Measurements from ENCODE around the gene C19orf12.
"Not testable (repeated sequence)": the region's sequence is repeated elsewhere in the genome, so short reads cannot be mapped to it uniquely, and the experiment has no call there.

Gene C19orf12

DNA sequence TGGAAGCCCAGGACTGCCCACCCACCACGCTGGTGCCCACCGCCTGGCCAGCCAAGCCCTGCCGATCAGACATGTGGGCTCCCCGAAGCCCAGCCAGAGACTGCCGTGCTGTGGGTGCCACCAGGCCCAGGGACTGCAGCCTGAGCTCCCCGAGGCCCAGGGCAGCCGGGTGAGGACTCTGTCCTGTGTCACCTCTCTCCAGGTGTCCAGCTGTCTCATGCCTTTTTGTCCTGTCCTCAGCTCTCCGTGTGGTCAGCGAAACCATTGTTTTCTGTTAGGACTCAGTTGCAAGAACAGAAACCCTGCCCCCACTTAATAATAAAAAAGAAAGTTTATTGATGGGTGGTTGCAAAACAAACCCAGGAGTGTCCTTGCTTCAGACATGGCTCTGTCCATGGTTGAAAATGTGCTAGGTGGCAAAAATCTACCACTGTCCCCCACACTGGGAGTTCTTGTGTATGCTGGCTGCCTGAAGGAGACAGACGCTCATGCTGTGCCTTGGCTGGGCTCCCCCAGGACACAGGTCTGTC lies 39.9 kb downstream of the C19orf12 start:
- FAIRE-seq = no peak

DNA sequence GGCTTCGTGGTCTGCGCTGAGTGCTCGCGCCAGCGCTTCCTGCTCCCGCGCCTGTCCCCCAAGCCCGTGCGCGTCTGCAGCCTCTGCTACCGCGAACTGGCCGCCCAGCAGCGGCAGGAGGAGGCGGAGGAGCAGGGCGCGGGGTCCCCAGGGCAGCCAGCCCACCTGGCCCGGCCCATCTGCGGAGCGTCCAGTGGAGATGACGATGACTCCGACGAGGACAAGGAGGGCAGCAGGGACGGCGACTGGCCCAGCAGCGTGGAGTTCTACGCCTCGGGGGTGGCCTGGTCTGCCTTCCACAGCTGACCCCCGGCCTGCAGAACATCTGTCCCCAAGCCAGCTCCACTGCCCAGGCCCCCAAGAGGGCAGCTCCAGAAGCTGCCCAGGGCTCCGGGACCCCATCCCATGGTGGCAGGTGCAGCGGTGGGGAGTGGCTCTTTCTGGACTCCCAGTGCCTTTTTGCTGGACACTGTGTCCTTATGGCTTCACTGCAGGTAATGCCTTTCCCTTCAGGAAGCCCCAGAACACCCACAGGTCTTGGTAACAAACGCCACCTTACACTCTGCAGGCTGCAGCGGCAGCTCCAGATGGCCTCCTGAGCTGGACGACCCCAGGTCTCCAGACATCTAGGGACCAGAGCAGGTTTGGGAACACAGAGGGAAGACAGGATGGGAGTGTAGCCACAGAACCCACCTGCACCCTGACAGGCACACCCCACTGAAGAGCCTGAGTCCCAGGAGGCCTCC lies 40.5 kb downstream of the C19orf12 start:
- FAIRE-seq = no peak

DNA sequence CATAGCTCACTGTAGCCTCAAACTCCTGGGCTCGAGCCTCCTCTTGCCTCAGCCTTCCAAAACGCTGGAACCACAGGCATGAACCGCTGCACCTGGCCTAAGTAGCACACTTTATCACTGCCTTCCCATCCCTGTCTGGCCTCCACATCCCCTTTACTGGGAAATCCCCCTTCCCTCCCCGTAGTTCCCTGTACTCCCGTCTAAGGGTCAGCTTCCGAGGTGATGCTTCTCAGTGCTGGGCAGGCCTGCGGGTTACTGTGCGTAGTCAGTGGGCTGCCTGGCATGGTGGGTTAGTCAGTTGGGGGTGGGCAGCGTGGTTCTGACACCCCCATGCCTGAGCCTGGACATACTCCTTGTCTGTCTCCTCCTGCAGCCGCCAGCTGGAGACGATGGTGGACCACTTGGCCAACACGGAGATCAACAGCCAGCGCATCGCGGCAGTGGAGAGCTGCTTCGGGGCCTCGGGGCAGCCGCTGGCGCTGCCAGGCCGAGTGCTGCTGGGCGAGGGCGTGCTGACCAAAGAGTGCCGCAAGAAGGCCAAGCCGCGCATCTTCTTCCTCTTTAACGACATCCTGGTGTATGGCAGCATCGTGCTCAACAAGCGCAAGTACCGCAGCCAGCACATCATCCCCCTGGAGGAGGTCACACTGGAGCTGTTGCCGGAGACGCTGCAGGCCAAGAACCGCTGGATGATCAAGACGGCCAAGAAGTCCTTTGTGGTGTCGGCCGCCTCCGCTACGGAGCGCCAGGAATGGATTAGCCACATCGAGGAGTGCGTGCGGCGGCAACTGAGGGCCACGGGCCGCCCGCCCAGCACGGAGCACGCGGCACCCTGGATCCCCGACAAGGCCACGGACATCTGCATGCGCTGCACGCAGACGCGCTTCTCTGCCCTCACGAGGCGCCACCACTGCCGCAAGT lies 41.4 kb downstream of the C19orf12 start:
- no peak for FAIRE-seq

DNA sequence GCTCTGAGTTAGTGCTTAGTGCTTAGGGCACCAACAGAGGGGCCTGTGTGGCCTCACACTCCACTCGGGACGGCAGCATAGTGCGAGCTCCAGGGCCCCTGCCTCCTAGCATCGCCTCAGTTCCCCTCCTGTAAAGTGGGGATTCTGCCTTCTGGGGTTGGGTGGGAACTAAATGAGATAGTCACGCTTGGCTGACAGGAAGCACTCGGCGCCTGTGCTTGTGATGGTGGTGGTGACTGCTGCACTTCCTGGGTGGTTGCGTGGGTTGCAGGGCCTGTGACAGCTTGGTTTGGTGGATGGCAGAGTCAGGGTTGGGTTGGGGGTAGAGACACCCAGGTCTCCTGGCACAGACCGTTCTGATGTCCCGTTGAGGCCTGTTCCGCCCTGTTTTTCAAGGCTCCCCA lies 42.1 kb downstream of the C19orf12 start:
- no peak for FAIRE-seq

DNA sequence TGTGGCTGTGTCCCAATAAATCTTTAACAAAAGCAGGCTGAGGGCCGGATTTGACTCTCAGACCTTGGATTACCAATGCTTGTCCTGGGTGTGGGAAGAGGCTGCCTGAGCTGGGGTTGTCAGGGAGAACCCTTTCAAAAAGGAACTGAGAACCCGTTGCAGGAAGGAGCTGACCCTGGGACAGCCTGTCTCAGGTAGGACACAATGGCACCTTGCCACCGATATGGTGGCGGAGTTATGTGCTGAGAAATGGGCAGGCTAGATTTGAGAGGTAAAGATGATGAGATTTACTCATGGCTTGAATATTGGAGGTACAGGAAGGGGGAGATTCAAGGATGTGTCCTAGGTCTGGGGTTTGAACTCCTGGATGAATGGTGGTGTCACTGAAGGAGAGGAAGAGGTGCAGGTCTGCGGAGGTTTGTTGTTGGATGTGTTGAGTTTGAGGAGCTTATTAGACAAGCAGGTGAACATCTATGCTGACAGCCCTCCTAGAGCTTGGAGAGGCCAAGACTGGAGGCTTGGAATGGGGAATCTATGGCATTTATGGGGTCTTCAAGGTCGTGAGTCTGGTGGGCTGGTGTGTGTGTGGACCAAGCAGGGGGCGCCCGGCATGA lies 42.6 kb downstream of the C19orf12 start:
- FAIRE-seq = no peak

DNA sequence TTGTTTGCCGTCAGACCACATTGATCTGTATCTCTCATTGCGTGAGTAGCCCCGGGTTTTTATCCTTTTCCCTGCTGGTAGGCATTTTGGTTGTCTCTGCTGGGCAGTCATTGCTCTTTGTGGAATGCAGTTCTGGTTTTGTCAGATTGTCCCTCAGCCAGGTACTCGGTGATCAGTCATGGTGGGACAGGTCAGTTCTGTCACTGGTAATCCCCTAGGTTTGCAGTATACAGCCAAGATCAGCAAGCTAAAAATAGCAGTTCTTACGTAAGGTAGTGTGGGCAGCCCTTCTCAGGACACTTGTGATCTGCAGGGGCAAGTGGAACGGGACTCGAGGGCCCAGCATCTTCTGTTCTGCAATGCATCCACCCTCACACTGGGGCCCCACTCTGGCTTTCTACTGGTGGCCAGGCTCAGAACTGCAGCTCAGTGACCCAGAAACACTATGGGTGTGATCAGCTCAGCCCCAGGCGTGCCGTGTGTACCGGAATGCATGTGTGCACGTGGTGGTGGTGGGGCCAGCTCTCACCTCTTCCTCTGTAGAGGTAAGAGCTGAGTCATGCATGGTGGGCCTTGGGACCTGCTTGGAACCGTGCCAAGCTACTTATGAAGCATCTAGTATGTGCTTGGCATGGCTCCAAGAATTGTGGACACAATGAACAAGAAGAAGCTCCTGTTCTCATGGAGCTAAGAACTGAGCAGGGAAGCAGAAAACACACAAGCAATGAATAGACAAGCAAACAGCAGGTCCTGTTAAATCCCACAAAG lies 43.5 kb downstream of the C19orf12 start:
- FAIRE-seq = no peak

DNA sequence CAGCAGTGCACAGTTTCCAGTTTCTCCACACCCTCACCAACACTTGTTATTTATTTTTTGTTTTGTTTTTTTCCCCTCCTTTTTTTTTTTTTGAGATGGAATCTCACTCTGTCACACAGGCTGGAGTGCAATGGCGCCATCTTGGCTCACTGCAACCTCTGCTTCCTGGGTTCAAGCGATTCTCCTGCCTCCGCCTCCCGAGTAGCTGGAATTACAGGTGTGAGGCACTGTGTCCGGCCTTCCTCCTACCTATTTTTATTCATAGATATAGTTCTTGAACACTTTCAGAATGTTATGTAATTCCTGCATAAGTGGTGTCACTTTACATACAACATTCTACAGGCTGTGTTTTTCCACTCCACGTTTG lies 44.1 kb downstream of the C19orf12 start:
- not testable (repeated sequence) for FAIRE-seq

DNA sequence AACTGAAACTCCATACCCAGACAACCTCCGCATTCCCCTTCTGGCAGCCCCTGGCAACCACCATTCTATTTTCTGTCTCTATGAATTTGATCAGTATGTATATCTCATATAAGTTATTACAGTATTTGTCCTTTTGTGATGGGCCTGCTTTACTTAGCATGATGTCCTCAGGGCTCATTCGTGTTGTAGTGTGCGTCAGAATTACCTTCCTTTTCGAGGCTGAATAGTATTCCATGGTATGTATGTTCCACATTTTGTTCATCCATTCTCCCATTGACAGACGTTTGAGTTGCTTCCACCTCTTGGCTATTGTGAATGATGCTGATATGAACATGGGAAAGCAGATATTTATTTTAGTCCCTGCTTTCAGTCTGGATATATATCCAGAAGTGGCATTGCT lies 44.8 kb downstream of the C19orf12 start:
- FAIRE-seq = no peak

DNA sequence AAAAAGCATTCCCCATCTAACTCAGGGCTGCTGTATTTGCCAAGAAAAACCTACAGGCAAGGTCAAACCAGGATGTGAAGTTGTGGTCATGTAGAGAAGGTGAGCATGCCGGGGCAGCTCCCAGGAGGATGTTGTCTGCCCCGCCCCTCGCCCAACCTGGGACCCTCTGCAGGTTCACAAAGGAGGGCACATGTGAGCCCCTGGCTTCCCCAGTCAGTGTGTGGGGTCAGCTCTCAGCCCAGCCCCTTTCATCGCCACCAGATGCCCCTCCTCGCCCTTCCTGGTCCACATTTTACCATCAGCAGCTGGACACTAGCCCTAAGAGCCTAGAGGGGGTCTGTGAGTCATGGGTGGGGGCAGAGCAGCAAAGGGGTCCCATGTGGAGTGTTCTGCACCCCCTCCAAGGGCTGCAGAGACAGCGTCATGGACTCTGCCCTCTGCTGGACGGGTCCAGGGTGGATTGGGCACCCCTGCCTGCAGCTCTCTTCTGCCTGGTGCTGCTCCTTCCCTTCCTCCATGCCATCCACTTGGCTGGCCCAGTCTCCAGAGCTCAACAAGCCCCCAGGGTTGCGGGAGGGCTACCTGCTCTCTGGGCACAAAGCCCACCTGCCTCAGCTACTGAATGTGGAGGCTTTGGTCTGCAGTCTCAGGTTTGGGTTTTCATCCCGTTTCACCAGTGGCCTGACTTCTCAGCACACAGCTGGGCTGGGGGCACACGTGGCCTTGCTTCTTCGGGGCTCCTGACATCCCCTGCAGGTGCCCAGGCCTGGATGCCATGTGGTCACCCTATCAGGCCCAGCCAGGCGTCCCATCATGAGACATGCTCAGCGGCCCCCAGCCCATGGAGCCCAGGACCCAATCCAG lies 46.1 kb downstream of the C19orf12 start:
- FAIRE-seq = no peak

DNA sequence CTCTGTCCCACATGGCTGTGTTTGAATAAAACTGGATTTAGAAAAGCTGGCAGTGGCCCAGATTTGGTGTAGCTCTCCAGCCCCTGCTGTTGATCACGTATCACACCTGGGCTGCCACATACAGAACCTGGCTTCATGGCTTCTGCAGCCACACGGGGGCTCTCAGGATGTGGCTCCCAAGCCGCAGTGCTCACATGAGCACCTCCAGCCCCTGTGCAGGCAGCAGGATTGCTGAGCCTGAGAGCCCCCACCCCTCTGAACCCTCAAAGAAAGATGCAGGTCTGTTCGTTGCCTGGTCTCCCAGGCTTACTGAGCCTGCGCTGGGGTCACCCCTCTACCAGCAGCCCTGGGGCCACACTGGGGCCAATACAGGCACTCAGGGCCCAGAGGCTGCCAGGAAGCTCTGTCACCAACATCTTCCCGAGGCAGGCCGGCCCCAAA lies 47.1 kb downstream of the C19orf12 start:
- FAIRE-seq = no peak

DNA sequence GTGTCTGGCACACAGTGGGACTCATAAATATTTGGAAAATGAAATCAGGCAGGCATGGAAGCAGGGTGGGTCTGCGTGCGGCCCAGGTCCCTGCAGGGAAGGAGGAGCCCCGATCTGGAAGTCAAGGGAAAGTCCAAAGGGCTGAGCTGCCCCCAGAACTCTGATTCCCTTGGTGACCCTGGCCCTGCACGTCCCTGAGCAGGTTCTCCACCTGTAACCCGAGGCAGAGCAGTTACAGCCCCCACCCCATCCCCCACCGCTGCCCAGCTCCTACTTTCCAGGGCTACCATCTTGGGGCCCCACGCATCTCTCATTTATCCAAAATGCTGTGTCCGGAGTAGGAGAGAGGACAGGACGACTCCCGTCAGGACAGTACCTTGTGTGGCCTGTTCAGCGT lies 47.7 kb downstream of the C19orf12 start:
- FAIRE-seq = no peak

DNA sequence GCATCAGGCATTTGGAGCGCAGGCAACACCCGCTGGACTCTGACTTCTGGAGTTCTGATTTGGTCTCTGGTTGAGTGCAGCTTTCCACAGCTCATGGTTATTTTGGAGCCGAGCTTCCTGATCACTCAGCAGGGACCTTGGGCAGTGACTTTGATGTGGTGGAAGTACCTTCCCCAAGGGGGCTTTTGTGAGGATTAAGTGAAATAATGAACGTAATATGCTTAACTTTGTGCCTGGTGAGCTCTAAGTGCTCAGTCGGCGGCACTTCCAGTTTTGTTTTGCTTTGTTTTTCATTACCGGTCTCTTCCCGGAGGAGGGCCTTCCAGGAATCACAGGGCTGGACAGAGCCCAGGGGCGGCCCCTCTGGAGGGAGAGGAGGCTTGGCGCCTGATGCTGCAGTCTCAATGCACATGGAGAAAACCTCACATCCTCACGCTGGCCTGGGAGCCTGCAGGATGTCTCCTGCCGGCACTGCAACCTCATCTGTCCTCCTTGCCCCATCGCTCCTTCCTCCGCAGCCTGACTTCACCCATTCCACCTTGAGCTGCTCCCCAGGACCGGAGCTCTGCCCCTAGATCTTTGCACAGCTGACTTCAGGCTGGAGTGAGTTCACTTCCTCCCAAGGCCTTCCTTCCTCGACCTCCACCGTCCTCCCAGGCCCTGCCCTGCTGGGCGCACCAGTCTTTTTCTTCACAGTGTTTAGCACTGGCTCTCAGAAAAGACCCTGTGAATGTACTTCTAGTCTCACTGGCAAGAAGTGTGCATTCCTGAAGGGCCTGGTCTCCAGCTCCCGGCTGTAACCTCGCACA lies 48.3 kb downstream of the C19orf12 start:
- FAIRE-seq = no peak

DNA sequence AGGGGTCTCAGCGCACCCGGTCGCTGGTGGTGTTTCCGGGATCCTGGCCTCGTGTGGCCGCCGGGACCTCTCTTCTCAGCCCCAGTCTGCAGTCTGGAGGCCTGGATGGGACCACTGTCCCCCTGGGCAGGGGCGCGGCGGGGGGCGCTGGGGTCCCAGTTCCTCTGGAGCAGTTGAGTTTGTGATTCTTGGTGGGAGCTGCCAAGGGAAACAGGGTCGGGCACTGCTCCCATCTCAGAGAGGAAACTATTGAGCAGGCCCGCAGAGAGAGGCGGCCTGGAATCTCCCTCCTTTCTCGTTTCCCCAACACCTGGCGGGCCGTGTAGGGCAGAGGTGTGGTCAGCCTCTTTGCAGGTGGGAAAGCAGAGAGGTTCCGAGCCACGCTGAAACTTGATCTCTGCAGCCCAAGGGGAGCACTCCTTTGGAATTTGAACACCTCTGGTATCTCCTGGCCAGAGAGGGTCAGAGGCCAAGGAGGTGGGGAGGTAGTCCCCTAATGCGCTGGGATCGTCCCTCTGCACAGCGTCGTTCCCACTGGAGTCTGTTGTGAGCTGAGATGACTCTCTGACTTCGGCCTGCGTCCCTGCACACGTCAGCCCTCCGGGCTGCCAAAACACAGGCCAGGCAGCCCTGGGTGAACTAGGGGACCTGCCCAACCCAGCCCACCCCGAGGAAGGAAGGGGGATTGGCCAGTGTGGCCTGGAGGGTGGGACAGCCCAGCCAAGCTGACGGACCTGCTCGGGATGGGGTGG lies 49.1 kb downstream of the C19orf12 start:
- no peak for FAIRE-seq

DNA sequence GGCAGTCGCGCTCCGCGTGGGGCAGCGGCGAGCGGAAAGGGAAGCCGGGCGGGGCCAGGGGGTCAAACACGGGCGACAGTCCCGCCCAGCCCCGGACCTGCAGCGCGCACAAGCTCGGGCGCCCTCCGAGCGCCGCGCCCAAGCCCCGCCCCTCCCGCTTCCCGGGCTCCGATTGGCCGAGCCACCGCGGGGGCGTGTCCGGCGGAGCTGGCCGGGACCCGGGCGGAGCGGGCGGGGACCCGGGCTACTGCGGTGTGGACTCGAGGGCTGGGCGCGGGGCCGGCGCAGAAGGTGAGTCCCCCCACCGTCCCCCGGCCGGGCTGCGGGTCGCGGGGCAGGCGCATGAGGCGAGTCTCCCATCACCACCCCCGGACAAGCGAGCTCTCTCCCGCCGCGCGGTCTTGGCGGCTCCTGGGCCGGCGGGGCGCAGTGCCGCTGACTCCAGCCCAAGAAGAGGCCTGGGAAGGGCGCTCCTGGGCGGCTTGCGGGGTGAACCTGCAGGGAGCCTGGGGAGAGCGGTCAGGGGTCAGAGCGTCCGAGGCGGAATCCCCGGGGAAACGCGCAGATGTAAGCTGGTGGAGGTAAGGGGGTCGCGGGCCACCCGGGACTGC lies 49.7 kb downstream of the C19orf12 start, which contains the start of gene PLEKHF1:
TSS of gene PLEKHF1 (plus strand) at position 247 of the 611 bp plus-strand sequence. CDS start 8,379 bp downstream, outside the sequence.
- no peak for FAIRE-seq

DNA sequence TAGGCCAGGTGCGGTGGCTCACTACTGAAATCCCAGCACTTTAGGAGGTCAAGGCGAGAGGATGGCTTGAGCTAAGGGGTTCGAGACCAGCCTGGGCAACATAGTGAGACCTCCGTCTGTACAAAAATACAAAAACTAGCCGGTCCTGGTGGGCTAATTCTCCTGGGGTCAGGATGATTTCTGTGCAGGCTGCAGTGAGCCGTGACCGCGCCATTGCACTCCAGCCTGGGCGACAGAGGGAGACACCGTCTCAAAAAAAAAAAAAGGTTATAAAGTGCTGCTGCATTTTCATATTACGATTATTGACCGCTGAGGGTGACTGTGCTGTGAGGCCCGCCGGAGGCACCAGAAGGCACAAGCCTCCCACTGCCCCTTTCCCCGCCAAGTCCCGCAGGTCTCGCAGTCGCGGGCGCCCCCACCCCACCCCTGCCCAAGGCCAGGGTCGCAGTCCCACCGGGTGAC lies 50.3 kb downstream of the C19orf12 start:
- FAIRE-seq = no peak

DNA sequence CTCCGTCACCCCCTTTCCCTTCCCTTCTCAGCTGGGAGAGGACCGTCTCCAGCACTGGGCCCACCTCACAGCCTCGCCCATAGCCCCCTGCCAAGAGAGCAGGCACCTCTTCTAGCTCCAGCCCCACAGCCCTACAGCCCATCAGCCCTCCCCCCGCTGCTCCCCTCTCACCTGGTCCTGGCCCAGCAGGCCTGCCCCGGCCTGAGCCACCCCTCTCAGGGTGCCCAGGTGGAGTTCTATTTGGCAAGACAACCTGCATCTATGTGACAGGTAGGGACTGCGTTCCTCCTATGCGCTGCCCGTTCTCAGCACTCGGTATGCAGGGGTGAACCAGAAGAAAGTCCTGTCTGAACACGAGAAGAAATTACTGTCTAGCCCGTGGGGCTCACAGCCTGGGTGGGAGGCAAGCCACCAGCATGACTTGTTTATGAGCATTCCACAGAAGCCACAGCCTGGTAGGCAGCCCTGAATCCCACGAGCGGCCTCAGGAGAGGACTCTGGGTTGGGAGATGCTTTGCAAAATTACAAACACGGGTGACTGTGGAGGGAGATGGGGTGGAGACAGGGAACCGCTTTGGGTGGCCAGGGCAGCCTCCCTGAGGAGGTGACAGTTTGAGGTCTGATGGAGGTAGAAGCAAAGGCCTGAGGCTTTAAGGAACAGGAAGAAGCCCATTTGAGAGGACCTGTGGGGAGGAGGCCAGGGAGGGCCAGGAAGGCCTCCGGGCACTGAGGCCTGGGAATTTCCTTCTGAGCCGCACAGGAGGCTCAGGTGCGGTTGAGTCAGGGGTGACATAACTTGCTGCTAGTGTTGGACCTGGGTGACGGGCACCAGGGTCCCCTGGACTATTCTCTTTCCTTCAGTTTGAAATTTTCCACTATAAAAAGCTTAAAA lies 51.0 kb downstream of the C19orf12 start:
- FAIRE-seq = no peak

DNA sequence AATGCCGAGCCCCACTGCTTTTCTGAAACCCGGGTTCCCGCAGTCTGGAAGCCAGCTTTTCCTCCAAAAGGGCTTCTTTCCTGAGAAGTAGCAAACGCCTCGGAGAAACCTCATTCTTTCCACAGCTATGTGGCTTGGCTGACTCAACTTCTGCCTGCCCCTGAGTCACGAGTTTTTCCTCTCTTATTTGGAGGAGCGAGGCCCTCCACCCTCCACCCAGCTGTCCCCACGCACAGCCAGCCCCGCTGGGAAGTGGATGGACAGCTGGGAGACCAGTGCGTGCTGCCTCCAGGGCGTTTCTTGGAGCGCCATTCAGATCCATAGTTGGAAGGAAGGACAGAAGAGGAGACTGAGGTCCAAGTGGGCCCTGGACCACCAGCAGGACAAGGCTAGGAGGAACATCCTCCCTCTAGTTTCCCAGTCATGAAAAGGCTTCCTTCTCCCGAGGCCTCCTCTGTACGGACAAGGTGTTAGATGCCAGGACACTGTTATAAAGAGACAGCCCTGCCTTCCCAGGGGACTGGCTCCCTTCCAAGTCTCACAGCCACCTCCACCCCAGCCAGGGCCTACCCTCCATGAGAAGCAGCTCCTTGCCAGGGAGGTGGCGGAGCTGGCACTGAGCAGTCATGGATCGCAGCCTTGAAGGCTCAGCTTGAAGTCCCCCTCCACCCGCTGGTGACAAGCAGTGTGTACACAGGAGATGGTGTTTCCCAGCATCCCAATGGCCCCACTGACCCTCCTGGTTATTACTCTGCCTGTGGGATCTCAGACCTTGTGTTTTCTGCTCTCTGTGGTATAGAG lies 52.3 kb downstream of the C19orf12 start:
- FAIRE-seq = no peak

Measured in islet of Langerhans (tissue), 1 donor.